ENCODE data around the gene LYRM1.
A peak's percentile ranks its signal among the peaks of the same experiment; 100 is the strongest.

LYRM1 gene

DNA sequence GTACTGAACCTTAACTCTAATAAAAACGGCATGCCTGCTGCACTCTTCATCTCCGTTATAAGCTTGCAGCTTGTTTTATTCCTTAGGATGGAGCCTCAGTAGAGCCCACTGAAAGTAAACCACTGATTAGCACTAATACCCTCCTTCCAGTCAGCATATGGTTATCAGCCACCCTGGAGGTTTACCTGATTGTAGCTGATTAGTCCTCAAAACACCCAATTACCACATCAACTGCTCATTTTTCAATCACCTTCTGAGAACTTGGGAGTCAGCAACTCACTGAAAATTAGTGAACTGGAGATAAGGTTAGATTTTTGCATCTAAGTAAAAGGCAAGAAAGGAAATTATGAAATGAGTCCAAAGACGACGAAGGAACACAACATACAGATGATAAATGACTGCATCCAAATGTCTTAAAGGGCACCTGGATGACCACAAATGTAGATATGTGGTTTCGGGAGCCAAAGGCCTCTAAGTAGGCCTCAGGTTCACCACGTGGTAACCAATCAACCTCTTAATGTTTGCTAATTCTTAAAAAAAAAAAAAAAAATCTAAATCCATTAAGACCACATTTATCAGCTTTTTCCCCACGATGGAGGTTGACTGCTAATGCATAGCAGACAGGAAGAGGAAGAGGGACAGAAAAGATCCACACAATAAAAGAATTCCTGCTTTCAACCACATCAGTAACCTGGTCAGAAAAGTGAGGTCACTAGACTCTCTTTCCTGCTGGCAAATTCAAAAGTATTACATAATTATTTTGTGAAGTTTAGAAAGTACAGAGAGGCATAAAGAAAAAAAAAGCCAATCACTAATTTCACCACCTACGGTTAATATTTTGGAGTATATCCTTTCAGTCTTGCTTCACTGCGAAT, 28.4 kb upstream of the LYRM1 start:
- no peak for DNase-seq (ENCODE audit: low spot score)

DNA sequence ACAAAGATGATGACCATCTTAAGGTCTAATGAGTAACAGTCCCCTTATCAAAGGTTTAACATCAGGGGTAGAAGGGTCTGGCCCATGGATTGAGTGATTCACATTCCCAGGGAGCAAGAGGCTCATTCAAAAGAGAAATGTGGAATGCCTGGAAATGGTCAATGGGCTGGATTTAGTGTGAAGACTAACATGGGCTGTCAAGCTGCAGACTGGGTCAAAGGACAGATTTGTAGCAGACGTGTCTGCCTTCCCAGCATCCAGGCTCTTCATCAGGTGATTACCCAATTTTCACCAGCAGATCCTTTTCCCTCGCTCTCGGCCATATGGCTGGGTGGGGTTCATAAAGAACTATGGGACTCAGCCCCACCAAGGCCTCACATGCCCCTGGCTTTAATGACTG, 27.2 kb upstream of the LYRM1 start:
- DNase-seq (ENCODE audit: low spot score) = no peak

DNA sequence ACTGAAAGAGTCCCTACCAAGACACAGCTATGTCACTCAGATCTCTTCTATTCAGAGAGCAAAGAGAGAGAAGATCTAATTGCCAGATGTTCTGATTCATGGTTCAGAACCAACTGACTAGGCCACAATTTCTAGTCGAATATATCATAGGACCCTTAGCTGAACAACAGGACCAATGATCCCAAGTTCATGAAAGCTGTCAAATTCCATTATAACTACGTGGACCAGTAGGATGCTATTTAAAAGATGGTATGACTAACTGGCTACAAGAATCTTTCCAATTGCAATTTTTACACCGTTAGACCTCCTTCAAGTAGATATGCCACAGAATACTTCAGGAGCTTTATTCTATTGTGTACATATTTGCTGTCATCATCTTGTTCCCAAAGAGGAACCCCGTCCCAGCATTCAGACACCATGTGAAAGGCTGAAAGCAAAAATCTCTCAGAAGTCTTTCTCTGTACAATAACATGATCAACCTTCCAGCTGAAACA, 26.4 kb upstream of the LYRM1 start:
- DNase-seq (ENCODE audit: low spot score) = peak; percentile 16

DNA sequence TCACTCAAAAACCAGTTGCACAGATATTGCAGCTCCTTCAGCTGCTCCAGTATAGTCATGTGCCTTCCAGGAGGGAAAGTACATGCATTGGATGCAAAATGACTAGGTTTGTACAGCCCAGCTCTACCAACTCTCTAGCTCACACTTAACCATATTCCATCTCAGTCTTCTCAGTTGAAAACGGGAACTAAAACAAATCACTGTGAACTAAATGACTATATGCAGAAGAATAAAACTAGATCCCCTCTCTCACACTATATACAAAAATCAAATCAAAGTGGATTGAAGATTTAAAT, 25.3 kb upstream of the LYRM1 start:
- no peak for DNase-seq (ENCODE audit: low spot score)

DNA sequence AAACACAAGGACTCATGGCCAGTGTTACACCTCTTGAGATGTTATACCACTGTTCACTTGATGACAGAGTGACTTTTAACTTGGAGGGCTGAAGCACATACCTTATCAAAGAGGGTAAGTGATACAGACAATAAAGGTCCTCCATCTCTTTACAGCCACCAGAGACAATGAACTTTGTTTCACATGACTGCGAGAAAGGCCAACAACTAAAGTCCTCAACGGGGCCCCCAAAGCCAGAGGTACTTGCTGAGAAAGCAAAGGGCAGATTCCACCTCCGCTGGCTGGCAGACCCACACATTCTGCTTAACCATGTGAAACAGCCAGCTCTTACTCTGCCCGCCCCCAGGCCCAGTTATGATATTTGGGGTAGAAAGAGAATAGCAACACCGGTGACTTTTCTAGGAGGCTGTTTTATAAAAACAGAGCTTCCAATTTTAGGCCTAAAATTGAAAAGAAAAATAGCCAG, 21.9 kb upstream of the LYRM1 start:
- no peak for DNase-seq (ENCODE audit: low spot score)

DNA sequence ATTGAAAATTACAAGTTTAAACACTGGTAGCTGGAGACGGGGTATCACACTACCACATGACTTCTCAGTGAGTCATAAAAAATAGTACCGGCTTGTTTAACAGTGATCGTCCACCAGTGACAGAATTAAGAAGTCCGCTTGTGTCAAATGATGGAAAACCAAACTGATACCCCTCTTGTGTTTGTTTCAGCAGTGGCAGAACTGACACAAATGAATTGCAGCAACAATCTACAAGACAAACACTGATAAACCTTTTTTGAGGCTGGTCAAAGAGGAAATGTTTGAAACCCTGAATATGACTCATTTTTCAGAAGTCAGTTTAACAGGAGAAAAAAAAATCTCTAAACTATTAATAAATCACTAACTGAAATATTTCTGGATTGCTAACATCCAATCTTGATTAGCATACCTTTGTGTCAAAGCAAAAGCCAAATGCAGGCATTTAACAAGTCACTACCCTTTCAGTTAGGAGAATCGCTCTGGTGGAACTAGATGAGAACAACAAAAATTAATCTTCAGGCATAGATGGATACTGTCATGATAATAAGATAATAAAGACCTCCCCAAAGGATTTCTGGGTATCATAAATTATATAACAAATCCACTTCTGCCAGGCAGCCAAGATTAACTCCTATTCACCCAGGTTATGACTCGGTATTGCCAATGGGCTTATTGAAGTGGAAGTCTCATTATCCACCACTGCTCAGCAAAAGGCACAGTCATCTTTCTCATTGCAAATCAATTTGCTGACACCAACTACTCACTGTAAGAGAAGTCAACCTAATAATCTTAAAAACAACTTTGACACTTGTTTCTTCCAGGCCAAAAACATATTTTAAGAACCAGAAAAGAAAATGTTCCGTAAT, 21.2 kb upstream of the LYRM1 start:
- DNase-seq (ENCODE audit: low spot score) = peak; percentile 47

DNA sequence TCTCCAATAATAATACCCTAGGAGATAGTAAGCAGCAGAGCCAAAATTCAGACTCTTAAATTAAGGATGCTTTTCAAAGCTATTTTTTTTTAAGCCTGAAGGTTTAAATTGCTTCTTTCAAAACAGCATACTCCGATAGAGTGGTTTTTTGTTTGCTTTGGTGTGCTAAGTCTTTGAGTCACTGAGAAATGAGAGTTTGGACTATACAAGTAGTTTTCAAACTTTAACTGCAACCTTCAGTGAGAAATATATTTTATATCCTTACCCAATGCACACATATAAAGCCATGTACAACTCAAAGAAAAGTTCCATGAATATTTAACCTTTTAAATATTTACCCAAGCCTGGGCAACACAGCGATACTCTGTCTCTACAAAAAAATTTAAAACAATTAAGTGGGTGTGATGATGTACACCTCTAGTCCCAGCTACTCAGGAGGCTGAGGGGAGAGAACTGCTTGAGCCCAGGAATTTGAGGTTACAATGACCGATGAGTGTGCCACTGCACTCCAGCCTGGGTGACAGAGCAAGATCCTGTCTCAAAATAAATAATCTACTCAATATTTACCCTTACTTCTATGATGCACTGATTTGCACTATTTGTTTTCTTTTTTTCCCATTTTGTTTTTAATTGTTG, 19.6 kb upstream of the LYRM1 start:
- no peak for DNase-seq (ENCODE audit: low spot score)

DNA sequence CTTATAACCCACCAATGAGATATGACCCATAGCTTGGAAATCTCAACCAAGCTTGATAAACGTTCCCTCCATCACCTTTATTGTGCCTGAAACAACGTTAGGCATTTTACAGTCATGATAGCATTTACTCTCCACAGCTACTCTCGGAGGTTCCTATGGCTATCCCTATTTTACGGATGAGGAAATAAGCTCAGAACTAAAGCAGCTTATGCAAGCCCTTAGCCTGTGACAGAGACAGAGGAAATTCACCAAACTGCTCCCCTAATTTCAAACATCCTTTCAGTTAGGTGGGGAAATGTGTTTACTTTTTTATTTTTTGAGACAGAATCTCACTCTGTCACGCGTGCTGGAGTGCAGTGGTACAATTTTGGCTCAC, 19.1 kb upstream of the LYRM1 start:
- no peak for DNase-seq (ENCODE audit: low spot score)

DNA sequence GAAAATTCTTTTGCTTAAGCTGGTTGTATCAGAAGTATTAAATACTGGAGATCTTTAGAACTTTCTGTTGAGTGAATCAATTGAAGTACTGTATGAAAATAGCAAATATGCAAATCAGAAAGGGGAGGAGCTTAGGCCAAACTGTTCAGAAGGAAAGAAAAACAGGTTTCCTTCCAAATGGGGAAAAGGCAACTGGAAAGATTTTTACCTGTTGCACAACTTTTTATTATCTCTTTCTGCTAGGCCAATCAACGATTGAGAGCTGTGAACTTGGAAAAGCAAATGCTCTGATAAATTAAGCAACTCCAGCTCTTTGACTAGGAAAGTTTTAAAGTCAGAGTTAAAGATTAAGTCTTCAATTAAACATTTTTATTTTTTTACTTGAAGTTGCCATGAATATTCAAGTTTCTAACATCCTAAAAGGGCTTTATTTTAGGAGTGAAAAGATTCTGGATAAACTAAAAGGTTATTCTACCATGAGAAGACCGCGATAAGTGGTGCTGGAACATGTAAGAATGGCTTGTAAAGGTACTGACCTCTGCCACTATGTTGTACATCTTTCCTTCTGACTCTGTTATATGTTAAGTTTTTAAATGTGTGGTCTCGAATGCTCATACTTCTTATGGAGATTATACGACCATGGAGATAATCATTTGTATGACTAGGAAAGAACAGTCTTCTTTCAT, 16.9 kb upstream of the LYRM1 start:
- no peak for DNase-seq (ENCODE audit: low spot score)

DNA sequence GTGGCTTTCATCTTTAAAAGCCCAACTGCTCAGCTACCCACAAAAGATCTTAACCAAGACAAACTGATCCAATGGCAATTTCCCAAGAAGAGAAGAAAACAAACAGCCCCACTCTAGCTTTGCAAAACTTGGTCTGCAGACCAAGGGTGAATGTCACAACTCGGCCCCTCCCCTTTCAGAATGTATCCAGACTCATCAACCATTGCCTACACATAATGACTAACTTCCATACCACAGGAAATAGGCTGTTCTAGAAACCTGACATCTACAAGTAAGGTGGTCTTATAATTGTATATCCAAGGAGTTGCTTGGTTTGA, 16.4 kb upstream of the LYRM1 start:
- peak; percentile 32 for DNase-seq (ENCODE audit: low spot score)

DNA sequence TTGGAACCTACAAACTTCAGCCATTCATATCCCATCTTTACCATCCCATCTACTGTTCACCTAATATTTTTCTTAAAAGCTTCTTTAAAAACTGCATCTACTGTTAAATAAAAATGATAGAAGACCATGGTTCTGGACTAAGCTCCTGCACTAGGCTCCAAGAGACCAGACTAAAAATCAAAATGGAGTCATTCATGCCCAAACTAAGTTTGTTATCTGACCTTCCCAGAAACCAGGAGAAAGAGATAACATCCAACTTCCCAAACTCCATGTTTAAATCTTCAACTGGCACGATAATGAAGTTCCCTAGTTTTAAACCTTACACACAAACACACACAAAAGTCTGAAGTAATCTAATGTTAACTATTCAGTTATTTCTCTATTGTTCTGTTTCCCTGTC, 14.3 kb upstream of the LYRM1 start:
- no peak for DNase-seq (ENCODE audit: low spot score)

DNA sequence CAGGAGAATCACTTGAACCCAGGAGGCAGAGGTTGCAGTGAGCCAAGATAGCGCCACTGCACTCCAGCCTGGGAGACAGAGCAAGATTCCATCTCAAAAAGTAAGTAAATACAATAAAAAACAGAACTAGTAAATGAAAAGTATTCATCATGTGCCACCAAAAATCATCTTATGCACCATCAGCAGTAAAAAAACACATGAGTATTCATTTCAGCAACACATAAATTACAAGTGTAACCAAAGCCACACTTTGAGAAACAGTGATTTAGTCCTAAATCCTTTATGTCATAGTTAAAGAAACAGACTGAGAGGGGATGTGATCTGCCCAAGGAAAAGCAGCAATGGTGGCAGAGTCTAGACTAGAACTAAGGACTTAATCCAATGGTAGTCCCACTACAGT, 13.4 kb upstream of the LYRM1 start:
- no peak for DNase-seq (ENCODE audit: low spot score)

DNA sequence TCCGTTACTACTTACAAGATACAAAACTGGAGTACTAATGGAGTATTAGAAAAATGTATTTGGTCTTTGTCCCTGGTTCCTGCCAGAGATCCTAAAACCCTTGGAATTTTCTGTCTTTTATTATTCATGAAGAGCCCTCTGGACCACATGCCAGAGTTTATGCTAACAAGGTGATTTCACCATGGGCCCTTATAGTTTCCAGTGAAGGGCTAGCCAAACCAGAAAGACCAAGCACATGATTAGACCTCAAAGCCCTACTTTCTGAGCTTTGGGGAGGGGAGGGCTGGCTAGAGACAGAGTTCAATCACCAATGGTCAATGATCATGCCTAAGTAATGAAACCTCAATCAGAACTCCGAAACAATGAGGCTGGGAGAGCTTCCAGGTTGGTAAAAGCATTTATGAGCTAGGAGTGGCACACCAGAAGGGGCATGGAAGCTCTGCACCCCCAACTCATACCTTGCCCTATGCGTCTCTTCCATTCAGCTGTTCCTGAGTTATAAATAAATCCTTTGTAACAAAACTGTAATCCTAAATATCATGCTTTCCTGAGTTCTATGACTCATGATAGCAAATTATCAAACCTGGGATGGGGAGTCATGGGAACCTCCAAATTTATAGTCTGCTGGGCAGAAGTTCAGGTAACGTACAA, 10.8 kb upstream of the LYRM1 start:
- DNase-seq (ENCODE audit: low spot score) = no peak

DNA sequence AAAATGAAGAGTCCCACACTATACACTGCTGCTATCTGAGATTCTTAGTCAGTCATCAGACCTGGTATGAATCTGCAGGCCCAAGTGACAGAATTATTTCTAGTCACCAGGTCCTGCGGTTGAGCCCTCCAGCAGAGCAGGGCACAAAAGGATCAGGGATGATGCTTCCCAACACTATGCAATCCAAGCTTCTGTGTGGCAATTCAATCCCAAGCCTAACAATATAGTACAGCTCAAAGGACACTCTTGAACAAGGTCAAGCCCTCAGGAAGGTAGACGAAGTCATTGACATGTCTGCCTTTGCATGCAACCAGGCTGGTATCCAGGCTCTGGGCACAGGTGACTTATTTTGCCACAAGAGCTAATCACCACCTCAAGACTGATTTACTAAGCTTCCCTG, 6.2 kb upstream of the LYRM1 start:
- no peak for DNase-seq (ENCODE audit: low spot score)

DNA sequence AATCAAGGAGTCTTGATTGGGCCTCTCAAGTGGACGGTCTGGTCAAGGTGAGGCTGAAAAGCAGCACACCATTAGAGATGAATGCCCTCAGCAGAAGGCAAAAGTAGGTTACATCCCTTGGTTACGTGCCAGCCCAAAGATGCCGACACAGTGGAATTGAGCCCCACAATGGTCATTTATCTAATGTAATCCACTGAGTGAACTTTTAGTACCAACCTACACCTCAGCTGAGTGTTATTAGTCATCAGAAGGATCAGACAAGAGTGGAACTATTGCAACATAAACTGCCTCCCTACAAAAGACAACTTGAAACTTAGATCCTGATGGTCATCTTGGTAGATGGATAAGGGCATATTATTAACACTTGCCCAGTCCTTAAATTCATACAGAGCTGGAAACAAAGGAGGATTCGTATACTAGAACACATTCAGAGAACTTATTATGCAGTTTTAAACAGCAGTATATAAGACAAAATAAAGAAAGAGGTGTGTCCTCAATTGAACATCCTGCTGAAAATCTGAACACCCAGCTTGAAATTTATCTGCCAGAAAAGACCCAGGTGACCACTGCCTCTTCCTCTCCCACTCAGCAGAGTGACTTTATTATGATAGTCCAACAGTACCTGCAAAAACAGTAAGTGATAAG, 3.2 kb upstream of the LYRM1 start:
- DNase-seq (ENCODE audit: low spot score) = no peak

DNA sequence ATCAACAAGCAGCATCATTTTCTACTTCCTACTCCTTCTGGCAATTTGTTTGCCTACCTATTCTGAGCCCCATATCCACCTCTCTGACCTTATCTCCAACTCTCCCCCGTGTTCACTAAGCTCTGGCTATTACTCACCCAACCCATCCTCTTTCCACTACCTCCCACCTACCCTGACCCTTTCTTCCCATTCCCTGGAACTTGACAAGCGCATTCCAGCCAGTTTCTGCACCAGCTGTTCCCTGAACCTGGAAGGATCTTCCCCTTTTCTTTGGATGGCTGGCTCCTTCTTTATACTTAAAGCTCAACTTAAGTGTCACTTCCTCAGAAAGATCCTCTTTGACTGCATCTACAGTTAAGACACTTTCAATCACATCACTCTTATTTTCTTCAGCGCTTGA, 2.6 kb upstream of the LYRM1 start:
- DNase-seq (ENCODE audit: low spot score) = no peak

DNA sequence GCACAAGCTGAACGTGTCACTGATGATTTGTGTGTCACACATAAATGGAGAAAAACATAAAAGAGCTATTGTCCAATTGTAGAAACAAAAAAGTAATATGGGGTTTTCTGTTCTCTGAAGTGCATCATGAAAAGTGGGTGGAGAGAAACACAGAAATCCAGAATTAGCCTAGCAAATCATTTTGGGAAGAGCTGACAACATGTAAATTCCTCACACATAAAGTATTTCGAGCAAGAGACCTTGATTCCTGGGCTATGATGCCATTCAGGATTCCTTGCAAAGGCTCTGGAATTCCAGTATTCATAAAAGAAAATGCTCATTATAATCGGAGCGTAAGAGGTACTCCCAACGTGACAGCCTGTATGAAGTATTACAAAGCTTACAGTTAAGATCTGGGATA, 1.5 kb upstream of the LYRM1 start:
- peak; percentile 70 for DNase-seq (ENCODE audit: low spot score)

DNA sequence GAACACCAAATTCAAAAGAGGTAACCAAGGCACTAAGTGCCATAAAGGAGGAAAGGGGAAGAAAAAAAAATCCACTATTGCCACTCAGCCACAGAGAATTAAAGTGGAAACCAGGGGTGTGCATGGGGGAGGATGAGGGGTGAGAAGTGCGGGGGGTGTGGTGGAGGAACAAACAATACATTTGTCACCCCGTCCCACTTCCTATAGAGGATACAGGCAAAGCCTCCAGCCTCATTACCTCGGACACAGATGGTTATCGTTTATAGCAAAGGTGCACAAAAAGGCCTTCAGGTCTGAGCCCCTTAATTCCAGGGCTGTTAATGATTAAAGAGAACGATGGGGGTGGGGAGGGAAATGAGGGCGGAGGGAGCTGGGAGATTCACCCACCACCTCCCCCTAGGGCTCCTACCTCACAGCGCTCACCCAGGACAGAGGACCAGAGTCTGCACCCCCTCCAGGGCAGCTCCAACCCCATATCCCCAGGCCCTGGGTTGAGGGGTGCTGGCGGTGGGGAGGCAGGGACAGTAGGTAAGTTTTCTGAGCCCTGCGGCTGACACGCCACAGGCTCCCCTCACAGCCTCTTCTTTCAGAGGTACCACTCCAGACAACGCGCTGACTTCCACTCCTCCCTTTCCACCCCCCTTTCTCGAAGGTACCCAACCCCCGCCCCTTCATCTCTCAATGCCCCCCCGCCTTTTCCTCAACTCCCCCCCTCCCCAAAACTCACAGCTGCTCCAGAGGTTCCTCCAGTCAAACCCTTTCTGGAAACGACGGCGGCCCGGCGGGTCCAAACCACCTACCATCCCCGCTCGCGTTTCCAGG, 883 bp upstream of the LYRM1 start:
- DNase-seq (ENCODE audit: low spot score) = peak; percentile 19

DNA sequence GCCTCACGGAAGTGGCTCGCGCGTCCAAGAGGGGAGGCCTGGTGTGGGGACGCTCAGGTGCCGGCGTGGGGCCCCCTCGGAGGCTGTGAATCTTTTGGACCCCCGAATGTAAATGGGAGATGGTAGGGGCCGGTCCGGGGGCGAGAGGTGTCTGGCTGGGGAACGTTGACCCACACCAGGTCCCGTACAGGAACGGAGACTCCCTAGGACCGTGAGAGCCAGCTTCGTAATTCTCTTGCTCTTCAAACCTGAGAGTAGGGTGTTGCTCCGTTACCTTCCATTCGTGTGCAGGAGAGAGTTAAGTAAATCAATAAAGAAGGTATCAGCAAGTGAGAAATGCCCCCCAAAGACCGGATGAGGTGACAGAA, 481 bp downstream of the LYRM1 start:
- DNase-seq (ENCODE audit: low spot score) = no peak

DNA sequence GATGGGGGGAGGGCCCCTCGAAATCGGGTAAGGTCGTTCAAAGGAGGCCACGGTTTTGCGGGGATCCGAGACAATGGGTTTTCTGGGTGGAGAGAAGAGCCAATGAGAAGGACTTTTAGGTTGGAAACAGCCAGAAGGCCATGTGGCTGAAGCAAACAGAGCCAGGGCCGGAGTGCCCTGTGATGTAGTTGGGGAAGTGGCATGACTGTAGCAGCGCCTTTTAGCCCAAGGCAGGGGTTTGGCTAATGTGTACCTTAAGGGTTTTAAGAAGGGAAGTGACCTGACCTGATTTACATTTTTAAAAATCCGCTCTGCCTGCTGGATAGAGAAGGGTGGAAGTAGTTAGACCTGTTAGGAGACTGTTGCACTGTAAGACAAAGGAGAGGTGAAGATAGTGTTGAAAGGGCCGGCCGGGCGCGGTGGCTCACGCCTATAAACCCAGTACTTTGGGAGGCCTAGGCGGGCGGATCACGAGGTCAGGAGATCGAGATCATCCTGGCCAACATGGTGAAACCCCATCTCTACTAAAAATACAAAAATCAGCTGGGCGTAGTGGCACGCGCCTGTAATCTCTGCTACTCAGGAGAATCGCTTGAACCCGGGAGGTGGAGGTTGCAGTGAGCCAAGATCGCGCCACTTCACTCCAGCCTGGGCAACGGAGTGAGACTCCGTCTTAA, 1.0 kb downstream of the LYRM1 start:
- no peak for DNase-seq (ENCODE audit: low spot score)

All from hepatic stellate cell (primary cell).